Esophagus squamous epithelium (tissue), 4 donors: ENCODE results near the gene PRSS3.

ENCODE experiments used
- POLR2A ChIP-seq, 4 donors: fragments of 450-650 bp; IDR thresholded peaks; one replicate each; pipeline ENCODE4 v1.6.1; 2017; ENCODE audit warnings: antibody characterized with exemption in 4 of 4, mild to moderate bottlenecking in 4 of 4, moderate library complexity in 3 of 4
- TF ChIP-seq, protein P1 (sequence below), 6 experiments: fragments of 450-650 bp in 4 of 6; fragments of 200-600 bp in 2 of 6; sonication (generic) in 2 of 6; IDR thresholded peaks; one replicate each; pipeline ENCODE4 v1.5.1; 2016 to 2019; ENCODE audit warnings: antibody characterized with exemption in 6 of 6, mild to moderate bottlenecking in 4 of 6, moderate library complexity in 4 of 6

DNA sequence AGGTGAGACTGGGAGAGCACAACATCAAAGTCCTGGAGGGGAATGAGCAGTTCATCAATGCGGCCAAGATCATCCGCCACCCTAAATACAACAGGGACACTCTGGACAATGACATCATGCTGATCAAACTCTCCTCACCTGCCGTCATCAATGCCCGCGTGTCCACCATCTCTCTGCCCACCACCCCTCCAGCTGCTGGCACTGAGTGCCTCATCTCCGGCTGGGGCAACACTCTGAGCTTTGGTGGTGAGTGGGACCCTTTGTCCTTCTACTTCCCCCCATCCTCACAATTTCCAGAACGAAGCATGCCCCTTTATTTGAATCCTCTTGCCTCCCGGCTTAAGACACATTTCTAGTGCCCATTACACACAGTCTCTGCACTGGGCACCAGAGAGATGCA lies 2.5 kb downstream of the PRSS3 start:
- TF ChIP-seq, protein P1, sequence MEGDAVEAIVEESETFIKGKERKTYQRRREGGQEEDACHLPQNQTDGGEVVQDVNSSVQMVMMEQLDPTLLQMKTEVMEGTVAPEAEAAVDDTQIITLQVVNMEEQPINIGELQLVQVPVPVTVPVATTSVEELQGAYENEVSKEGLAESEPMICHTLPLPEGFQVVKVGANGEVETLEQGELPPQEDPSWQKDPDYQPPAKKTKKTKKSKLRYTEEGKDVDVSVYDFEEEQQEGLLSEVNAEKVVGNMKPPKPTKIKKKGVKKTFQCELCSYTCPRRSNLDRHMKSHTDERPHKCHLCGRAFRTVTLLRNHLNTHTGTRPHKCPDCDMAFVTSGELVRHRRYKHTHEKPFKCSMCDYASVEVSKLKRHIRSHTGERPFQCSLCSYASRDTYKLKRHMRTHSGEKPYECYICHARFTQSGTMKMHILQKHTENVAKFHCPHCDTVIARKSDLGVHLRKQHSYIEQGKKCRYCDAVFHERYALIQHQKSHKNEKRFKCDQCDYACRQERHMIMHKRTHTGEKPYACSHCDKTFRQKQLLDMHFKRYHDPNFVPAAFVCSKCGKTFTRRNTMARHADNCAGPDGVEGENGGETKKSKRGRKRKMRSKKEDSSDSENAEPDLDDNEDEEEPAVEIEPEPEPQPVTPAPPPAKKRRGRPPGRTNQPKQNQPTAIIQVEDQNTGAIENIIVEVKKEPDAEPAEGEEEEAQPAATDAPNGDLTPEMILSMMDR (IDR thresholded peaks at IDR 0.05) = no peak
- TF ChIP-seq POLR2A (IDR thresholded peaks at IDR 0.05) = no peak
